ENCODE results near the gene ENOPH1. TPM values are rescaled to one million over a fixed set of nuclear protein-coding genes. Genes with fewer than 3 reads are reported as not detected.

Gene ENOPH1
- total RNA-seq, 1 donor from 2014 or later: 16.0 TPM

DNA sequence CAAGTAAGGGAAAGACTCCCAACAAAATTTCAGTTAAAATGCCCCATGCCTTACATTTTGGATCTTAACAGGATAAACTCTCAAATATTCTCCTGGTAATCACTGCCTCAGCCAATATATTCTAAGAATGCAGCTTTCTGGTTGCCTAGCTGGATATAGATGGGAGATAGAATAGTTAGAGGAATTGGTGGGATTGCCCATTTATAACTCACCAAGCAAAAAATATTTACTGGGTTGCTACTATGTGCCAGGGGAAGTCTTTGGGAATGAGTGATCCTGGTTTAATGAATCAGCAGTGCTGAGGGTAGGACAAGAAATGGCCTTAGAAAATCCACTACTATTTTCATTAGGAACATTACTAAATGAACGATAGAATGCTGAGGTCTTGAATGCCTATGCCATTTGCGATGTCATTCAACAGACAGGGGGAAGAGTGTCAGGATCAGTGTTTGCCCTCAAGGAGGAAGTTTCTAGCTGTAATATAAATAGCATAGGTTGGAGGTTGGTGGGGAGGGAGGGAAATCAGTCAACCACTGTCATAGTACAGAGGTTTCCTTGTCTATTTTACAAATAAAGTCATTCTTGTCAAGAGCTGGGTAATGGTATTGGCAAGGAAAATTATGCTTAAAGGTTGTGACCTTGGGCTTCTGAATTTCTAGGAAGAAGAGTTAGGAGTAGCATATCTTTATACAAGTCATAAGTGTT lies 63.5 kb downstream of the ENOPH1 start:
- Histone ChIP-seq H3K9me3 (no peaks in the 10 kb centered on the region), H3K36me3 (no peaks in the 10 kb centered on the region), H3K27me3 (no peaks in the 10 kb centered on the region), H3K4me3 (no peak overlapping the region), H3K4me1 (no peaks in the 10 kb centered on the region), H3K27ac (no peak overlapping the region)
- TF ChIP-seq POLR2A (IDR thresholded peaks at IDR 0.05): no peak
- TF ChIP-seq, protein P1, sequence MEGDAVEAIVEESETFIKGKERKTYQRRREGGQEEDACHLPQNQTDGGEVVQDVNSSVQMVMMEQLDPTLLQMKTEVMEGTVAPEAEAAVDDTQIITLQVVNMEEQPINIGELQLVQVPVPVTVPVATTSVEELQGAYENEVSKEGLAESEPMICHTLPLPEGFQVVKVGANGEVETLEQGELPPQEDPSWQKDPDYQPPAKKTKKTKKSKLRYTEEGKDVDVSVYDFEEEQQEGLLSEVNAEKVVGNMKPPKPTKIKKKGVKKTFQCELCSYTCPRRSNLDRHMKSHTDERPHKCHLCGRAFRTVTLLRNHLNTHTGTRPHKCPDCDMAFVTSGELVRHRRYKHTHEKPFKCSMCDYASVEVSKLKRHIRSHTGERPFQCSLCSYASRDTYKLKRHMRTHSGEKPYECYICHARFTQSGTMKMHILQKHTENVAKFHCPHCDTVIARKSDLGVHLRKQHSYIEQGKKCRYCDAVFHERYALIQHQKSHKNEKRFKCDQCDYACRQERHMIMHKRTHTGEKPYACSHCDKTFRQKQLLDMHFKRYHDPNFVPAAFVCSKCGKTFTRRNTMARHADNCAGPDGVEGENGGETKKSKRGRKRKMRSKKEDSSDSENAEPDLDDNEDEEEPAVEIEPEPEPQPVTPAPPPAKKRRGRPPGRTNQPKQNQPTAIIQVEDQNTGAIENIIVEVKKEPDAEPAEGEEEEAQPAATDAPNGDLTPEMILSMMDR (IDR thresholded peaks at IDR 0.05): no peak
- TF ChIP-seq POLR2AphosphoS5 (IDR thresholded peaks at IDR 0.05; ENCODE audit: insufficient read depth in 1 of 2, low read depth in 1 of 2): no peak
- intact Hi-C loops (cut with DNase I): no loop called here
- no peak for DNase-seq (ENCODE audit: extremely low spot score in 2 of 2)

DNA sequence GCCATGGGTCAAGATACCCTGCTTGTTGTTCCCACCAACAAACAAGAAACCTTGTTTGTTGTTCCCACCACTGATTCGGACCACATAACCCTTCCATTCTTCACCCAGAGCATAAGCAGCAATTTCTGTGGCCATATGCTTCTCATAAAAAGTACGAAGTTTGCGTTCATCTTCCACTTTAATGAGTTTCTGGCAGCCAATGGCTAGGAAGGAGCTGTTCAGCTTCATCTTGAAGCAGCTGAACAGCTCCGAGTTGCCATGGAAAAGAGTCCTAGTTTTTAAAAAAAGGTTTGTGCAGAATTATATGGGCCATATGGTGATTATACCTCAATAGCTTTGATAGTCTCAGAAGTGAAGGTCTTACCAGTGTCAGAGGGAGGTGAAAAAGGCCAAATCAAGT lies 65.3 kb downstream of the ENOPH1 start:
- Histone ChIP-seq H3K27ac (no peak overlapping the region), H3K27me3 (no peaks in the 10 kb centered on the region), H3K4me1 (no peaks in the 10 kb centered on the region), H3K4me3 (no peak overlapping the region), H3K36me3 (no peaks in the 10 kb centered on the region), H3K9me3 (no peaks in the 10 kb centered on the region)
- intact Hi-C loops (cut with DNase I): no loop called here
- DNase-seq (ENCODE audit: extremely low spot score in 2 of 2): no peak
- no peak for TF ChIP-seq POLR2A (IDR thresholded peaks at IDR 0.05)
- TF ChIP-seq POLR2AphosphoS5 (IDR thresholded peaks at IDR 0.05; ENCODE audit: insufficient read depth in 1 of 2, low read depth in 1 of 2): no peak
- TF ChIP-seq, protein P1 (IDR thresholded peaks at IDR 0.05): no peak

DNA sequence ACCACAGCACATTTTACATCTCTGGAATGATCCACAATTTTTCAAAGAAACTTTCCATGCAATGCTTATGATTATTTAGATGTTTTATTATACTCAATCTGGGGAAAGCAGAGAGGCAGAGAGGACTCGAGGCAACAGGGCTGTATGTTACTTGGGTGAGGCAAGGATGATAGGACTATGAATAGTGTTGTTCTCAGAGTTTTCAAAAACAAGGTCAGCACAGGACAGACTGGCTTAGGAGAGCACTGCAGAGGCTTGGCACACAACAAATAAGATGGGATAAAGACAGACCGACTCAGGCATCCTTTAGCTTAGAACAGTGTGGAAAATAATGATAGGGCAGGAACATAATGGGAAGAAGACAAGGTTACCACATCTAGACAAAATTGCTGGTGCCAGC lies 66.0 kb downstream of the ENOPH1 start:
- H3K27me3 ChIP-seq: no peaks in the 10 kb centered on the region
- DNase-seq (ENCODE audit: extremely low spot score in 2 of 2): no peak
- no peaks in the 10 kb centered on the region for H3K4me1 ChIP-seq
- intact Hi-C loops (cut with DNase I): no loop called here
- no peaks in the 10 kb centered on the region for H3K9me3 ChIP-seq
- TF ChIP-seq, protein P1 (IDR thresholded peaks at IDR 0.05): no peak
- no peak for TF ChIP-seq POLR2AphosphoS5 (IDR thresholded peaks at IDR 0.05; ENCODE audit: insufficient read depth in 1 of 2, low read depth in 1 of 2)
- no peak for TF ChIP-seq POLR2A (IDR thresholded peaks at IDR 0.05)
- no peak overlapping the region for H3K27ac ChIP-seq
- no peaks in the 10 kb centered on the region for H3K36me3 ChIP-seq
- H3K4me3 ChIP-seq: no peak overlapping the region

DNA sequence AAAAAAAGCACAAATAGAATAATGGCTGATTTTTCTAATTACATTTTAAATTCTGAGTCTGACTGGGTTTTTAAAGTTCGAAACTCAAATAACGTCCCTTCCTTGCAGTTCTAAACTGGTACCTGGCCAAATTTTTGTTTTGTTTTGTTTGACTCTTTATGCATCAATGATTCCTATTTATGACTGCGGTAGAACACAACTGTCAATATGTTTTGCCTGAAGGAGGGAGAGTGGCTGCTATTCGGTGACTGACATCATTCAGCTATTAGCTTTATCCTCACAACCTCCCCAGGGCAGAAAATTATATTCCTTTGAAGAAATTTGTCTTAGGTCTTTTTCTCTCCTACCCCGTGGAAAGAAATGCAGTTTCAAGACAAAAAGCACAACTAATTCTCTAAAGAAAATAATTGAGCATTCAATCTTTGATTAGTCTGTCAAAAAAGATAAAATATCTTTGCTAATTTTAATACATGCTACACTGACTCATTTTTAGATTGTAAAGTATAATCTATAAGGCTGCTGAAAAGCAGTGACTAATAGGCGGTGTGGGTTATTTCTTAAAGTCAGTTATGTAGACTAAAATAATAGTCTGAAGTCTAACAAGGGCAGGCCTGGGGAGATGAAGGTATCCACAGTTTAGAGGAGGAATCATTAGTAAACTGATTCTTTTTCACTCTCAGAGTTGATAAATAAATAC lies 69.5 kb downstream of the ENOPH1 start:
- no peak overlapping the region for H3K27ac ChIP-seq
- no peak for DNase-seq (ENCODE audit: extremely low spot score in 2 of 2)
- H3K27me3 ChIP-seq: no peaks in the 10 kb centered on the region
- intact Hi-C loops (cut with DNase I): no loop called here
- H3K4me1 ChIP-seq: no peaks in the 10 kb centered on the region
- TF ChIP-seq POLR2AphosphoS5 (IDR thresholded peaks at IDR 0.05; ENCODE audit: insufficient read depth in 1 of 2, low read depth in 1 of 2) (no peak), POLR2A (IDR thresholded peaks at IDR 0.05) (no peak)
- H3K36me3 ChIP-seq: no peaks in the 10 kb centered on the region
- H3K9me3 ChIP-seq: no peaks in the 10 kb centered on the region
- no peak overlapping the region for H3K4me3 ChIP-seq

DNA sequence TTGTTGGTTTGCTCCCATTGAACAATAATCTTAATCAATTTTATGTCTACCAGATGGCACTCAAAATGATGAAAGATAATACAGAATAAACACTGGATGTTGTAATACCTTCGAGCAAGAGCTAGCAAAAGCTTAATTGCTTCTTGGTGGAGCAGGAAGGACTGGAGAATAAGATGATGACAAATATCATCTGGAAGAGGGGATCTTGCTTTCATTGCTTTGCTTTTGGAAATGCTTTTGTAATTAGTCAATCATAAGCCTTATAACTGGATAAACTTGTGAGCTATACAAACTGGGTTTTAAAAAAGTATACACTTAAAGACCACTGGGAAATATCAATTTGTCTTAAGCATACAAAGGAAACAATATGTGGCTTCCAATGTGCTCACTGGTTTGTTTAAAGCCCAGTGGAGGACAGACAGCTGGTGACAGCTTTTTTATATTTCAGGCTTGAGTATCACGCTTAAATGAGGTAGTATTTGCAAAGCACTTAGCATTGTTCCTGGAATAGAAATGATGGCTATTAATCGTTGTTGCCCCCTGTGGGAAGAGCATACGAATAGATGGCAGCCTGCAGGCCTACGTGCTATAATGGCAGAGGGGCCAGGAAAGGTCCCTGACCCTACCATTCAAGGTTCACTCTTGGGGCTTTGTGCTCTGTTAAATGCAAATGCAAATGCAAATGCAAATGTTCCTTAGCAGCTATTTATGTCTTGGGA lies 70.2 kb downstream of the ENOPH1 start:
- Histone ChIP-seq H3K4me3 (no peak overlapping the region), H3K9me3 (no peaks in the 10 kb centered on the region), H3K27ac (no peak overlapping the region), H3K36me3 (no peaks in the 10 kb centered on the region), H3K27me3 (no peaks in the 10 kb centered on the region), H3K4me1 (no peaks in the 10 kb centered on the region)
- no peak for DNase-seq (ENCODE audit: extremely low spot score in 2 of 2)
- intact Hi-C loops (cut with DNase I): no loop called here
- no peak for TF ChIP-seq POLR2A (IDR thresholded peaks at IDR 0.05)
- TF ChIP-seq, protein P1 (IDR thresholded peaks at IDR 0.05): no peak
- no peak for TF ChIP-seq POLR2AphosphoS5 (IDR thresholded peaks at IDR 0.05; ENCODE audit: insufficient read depth in 1 of 2, low read depth in 1 of 2)
